HL-60 (cell line): ENCODE results near the gene FGR.

Experiments
- GABPA ChIP-seq: IDR thresholded peaks from 2 replicates; pipeline ENCODE4 v1.6.1; 2012; ENCODE audit warnings: low read depth
- TF ChIP-seq, protein P1 (sequence below): IDR thresholded peaks from one replicate; pipeline ENCODE4 v1.5.1; 2011; ENCODE audit warnings: low read length, control low read depth, inconsistent platforms; ENCODE audit not compliant: insufficient read depth

DNA sequence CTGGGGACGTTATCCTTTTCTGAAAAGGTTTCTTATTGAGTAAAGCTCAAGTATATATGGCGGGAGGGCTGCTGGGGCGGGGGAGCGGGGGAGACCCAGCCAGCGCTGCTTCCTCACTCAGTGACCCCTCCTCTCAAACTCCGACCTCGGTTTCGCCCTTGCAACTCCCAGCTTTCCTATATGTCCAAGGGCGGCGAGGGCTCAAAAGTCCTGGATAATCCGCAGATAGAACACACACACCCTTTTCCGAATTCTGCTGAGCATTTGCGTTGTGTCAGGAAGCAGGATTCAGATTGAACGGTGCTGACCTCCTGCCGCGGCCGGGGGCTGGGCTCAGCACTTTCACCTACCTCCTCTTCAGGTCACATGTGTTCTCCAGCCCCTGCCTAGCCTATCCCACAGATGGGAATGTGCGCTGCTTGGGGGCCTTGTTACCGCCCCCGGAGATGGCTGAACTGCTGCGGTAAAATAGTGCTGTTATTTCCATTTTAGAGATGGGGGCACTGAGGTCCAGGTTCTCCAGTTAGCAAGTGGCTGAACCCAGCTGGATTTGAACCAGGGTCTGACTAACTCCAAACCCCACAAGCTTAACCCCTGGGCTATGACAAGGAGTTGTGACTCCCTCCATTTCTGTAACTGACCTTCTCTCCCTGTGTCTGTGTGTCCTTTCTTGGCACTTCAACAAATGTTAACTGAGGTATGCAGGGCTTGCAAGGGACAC is 30.2 kb downstream of the FGR start:
- TF ChIP-seq GABPA = no peak
- TF ChIP-seq, protein P1, sequence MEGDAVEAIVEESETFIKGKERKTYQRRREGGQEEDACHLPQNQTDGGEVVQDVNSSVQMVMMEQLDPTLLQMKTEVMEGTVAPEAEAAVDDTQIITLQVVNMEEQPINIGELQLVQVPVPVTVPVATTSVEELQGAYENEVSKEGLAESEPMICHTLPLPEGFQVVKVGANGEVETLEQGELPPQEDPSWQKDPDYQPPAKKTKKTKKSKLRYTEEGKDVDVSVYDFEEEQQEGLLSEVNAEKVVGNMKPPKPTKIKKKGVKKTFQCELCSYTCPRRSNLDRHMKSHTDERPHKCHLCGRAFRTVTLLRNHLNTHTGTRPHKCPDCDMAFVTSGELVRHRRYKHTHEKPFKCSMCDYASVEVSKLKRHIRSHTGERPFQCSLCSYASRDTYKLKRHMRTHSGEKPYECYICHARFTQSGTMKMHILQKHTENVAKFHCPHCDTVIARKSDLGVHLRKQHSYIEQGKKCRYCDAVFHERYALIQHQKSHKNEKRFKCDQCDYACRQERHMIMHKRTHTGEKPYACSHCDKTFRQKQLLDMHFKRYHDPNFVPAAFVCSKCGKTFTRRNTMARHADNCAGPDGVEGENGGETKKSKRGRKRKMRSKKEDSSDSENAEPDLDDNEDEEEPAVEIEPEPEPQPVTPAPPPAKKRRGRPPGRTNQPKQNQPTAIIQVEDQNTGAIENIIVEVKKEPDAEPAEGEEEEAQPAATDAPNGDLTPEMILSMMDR = no peak
